Activated CD8-positive, alpha-beta memory T cell treated with anti-CD3 and anti-CD28 coated beads, Interleukin-2, amount 50 U/mL, for 4 hours (primary cell): ENCODE results near the gene APP.
"Not testable (repeated sequence)": the region's sequence is repeated elsewhere in the genome, so short reads cannot be mapped to it uniquely, and the experiment has no call there.

Experiments
- DNase-seq: peaks from one replicate; pipeline ENCODE4 v3.0.0-alpha.2; 2020

APP gene

GRCh38 chr21:26096494-26097371 is 73.8 kb downstream of the APP start:
- DNase-seq = no peak

GRCh38 chr21:26095131-26095530 is 75.4 kb downstream of the APP start:
- no peak for DNase-seq

- DNase-seq = no peak
Measured at GRCh38 chr21:26093122-26093521, 77.4 kb downstream of the APP start.

GRCh38 chr21:26091480-26092018 is 79.0 kb downstream of the APP start:
- DNase-seq = no peak

GRCh38 chr21:26089730-26090129 is 80.8 kb downstream of the APP start:
- DNase-seq = no peak

- no peak for DNase-seq
Measured at GRCh38 chr21:26087223-26087918, 83.2 kb downstream of the APP start.

- no peak for DNase-seq
Measured at GRCh38 chr21:26085882-26086281, 84.7 kb downstream of the APP start.

GRCh38 chr21:26085127-26085526 is 85.4 kb downstream of the APP start:
- no peak for DNase-seq

GRCh38 chr21:26082549-26082948 is 88.0 kb downstream of the APP start:
- no peak for DNase-seq

- not testable (repeated sequence) for DNase-seq
Measured at GRCh38 chr21:26081175-26081760, 89.3 kb downstream of the APP start.

- DNase-seq = no peak
Measured at GRCh38 chr21:26080211-26080610, 90.4 kb downstream of the APP start.

GRCh38 chr21:26079366-26079765 is 91.2 kb downstream of the APP start:
- no peak for DNase-seq

- DNase-seq = no peak
Measured at GRCh38 chr21:26077521-26077920, 93.0 kb downstream of the APP start.

- DNase-seq = no peak
Measured at GRCh38 chr21:26072666-26073615, 97.6 kb downstream of the APP start.

- DNase-seq = no peak
Measured at GRCh38 chr21:26070822-26071425, 99.6 kb downstream of the APP start.

- DNase-seq = no peak
Measured at GRCh38 chr21:26070121-26070520, 100.4 kb downstream of the APP start.

GRCh38 chr21:26068776-26069175 is 101.8 kb downstream of the APP start:
- no peak for DNase-seq

GRCh38 chr21:26067836-26068594 is 102.6 kb downstream of the APP start:
- DNase-seq = no peak

GRCh38 chr21:26064506-26064905 is 106.1 kb downstream of the APP start:
- DNase-seq = no peak

GRCh38 chr21:26061437-26061836 is 109.1 kb downstream of the APP start:
- no peak for DNase-seq
